Stimulated activated CD4-positive, alpha-beta T cell treated with anti-CD3 and anti-CD28 coated beads, Interleukin-4, amount 100 ng/mL, for 1 hour (primary cell): ENCODE results near the gene EXD1.
"Not testable (repeated sequence)": the region's sequence is repeated elsewhere in the genome, so short reads cannot be mapped to it uniquely, and the experiment has no call there.

ENCODE experiments used
- DNase-seq: peaks from one replicate; pipeline ENCODE4 v3.0.0-alpha.2; 2020

The EXD1 gene, protein sequence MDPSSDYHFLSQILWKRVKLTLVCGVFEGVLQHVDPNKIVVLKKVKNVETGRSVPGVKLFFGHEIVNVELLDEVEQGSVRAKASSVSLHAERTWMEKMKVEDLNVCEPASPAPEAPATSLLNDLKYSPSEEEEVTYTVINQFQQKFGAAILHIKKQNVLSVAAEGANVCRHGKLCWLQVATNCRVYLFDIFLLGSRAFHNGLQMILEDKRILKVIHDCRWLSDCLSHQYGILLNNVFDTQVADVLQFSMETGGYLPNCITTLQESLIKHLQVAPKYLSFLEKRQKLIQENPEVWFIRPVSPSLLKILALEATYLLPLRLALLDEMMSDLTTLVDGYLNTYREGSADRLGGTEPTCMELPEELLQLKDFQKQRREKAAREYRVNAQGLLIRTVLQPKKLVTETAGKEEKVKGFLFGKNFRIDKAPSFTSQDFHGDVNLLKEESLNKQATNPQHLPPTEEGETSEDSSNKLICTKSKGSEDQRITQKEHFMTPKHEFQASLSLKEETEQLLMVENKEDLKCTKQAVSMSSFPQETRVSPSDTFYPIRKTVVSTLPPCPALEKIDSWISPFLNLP

DNA sequence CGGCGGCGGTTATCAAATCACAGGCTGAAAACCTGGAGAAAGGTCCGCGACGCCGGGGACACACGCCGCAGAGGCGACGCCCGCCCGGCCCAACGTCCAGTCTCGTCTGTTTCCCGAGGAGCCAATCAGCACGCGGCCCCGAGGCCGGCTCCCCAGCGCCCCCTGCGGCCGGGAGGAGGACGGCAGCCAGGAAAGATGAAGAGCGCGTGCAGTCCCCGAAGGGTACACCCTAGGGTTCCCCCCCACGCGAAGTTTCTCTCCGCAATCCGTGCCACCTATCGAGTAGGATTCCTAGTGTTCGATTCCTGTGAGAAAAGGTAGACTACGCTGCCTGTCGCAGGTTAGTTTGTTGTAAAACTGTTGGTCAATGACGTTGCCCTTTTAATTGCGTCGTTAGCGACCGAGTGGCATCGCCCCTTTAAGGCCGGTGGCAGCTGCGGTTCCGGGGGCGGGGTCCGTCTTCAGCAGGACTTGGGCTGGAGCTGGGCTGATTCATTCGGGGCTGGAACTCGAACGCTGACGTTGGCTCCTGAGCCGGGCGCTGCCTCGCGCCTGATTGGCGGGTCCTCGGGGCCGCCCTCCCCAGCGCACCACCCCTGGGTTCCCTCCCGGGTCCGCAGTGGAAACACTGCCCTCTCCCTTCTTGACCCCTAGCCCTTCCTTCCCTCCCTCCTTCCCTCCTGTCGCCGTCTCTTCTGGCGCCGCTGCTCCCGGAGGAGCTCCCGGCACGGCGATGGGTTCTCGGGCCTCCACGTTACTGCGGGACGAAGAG lies at the start of gene EXD1, which contains the start of gene CHP1:
TSS of gene EXD1 (minus strand) at position 108 of the 772 bp plus-strand sequence. CDS start 4,182 bp downstream, outside the sequence.
TSS of gene CHP1 (plus strand) at position 619 of the 772 bp plus-strand sequence. CDS start at position 734, 115 bp downstream.
- DNase-seq: peak; percentile 96

DNA sequence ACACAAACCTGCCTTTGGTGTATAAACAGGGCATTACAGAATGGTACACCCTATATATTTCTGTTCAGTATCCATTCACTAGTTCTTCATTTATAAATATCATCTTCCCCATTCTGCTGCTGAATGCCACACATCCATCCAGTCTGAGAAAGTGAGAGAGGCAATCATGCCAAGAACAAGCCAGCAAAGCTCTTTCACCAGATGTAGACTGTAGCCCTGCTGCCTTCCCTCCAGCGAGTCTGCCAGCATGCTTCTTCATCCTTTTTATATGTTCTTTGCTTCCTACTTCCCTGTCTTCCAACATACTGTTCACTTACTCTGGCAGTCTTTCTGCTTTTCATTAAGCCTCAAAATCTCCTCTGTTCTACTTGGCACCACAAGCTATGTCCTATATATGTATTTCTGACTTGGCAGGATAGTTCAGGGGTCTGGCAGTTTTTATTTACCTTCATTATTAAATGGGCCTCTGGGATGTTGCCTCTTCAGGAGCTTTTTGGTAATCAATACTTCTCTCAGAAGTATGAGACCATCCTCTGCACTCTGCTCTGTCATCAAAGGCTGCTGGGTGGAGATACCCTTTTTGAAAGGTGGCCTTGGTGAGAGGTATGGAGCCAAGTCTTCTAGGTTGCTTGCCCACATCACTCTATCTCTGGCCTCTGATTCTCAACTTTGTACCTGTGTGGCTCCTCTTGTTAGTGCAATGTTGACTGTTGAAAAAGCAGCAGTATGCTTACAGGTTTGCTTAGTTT lies 49.2 kb upstream of the EXD1 start:
- no peak for DNase-seq

DNA sequence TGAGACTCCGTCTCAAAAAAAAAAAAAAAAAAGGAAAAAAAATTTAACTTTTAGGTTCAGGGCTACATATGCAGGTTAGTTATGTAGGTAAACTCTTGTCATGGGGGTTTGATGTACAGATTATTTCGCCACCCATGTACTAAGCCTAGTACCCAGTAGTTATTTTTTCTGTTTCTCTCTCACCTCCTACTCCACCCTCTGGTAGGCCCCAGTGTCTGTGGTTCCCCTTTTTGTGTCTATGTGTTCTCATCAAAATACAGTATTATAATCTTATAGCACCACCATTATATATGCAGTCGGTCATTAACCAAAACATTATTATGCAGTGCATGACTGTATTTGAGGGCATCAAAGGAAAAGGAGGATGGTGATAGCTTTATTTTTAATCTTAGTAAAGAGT lies 47.8 kb upstream of the EXD1 start:
- no peak for DNase-seq

DNA sequence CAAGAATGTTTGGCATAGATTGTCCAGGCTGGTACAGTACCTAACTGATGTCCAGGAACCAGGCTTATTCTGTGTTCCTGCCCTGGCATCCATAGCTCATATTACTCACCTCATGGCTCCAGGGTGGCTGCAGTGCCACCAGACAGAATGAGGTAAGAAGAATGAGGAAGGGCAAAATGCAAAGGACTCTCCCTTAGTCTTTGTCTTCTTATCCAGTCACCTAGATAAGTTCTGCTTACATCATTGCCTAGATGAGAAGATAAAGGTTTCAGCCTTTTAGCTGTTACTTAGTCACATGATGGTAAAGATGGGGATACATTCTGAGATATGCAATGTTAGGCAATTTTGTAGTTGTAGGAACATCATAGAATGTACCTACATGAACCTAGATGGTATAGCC lies 46.3 kb upstream of the EXD1 start:
- no peak for DNase-seq

DNA sequence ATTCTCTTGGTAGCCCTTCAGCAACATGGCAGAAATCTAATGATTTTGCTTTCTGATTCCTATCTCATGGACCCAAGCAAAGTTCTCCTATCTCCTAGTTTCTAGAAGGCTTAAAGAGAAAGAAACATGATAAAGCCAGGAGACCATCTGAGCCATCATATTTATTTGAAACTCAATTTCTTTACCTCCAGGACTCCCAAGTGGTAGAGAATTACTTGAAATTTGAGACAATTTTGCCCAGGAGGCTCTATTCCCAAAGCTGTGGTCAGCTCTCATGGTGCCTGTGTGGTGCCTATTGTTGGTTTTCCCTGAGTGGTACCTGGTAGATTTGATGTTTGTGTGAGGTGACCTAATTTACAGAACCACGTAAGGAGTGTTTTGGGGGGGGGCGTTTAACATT lies 39.3 kb upstream of the EXD1 start:
- DNase-seq: no peak

DNA sequence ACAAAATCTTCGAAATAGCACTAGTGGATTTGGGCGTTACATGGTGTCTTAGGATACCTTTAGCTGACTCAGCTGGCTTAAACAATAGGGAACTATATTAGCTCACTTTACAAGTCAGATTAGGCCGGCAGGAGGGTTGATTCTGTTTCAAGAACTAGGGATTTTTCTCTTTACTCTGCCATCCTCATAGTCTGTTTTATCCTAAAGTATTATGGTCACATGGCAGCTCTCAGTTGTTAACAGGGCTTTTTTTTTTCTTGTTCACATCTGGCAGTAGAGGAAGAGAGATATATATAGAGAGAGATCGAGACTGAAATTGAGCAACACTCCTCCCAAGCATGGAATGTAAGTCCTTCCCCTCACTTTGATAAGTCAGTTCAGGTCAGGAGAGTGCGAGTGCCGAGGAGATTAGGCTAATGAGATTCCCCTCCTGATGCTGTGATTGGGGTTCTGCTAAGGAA lies 33.4 kb upstream of the EXD1 start:
- DNase-seq: no peak

DNA sequence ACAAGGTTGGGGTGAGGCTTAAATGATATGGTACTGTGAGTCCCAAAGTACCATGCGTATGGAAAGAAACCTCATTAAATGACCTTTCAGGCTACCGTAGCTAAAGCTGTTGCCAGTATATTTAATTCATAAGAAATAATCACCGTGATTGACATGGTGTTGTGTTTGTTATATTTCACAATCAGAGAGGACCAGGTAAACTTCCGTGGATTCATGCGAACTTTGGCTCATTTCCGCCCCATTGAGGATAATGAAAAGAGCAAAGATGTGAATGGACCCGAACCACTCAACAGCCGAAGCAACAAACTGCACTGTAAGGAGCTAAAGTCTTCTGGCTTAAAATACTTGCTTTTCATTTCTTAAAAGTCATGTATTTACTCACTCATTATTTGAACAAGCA lies 32.0 kb upstream of the EXD1 start:
- no peak for DNase-seq

DNA sequence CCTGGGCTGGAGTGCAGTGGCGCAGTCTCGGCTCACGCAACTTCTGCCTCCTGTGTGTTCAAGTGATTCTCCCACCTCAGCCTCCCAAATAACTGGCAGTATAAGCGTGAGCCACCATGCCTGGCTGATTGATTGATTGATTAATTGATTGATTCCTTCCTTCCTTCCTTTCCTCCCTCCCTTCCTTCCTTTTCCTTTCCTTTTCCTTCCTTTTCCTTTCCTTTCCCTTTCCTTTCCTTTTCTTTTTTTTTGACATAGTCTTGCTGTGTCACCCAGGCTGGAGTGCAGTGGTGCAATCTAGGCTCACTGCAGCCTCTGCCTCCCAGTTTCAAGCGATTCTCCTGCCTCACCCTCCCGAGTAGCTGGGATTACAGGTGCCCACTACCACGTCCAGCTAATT lies 30.4 kb upstream of the EXD1 start:
- DNase-seq: not testable (repeated sequence)

DNA sequence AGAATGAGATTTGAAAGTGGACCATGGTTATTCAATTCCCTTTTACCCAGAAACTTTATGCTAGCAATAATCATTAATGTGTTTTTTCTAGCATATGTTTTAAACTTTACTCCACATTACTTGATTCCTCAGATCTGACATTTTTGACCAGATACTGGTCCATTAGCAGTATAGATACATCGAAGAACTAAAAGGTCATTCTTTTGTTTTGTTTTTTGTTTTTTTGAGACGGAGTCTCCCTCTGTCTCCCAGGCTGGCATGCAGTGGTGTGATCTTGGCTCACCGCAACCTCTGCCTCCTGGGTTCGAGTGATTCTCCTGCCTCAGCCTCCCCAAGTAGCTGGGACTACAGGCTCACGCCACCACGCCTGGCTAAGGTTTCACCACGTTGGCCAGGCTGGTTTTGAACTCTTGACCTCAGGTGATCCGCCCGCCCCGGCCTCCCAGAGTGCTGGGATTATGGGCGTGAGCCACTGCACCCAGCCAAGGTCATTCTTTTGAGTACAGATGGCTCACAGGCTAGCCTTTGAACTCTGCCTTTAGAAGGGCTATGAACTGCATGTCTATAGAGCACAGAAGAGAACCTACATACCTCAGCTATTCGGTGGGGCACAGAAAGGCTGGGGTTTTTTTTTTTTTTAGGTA lies 29.1 kb upstream of the EXD1 start:
- no peak for DNase-seq

DNA sequence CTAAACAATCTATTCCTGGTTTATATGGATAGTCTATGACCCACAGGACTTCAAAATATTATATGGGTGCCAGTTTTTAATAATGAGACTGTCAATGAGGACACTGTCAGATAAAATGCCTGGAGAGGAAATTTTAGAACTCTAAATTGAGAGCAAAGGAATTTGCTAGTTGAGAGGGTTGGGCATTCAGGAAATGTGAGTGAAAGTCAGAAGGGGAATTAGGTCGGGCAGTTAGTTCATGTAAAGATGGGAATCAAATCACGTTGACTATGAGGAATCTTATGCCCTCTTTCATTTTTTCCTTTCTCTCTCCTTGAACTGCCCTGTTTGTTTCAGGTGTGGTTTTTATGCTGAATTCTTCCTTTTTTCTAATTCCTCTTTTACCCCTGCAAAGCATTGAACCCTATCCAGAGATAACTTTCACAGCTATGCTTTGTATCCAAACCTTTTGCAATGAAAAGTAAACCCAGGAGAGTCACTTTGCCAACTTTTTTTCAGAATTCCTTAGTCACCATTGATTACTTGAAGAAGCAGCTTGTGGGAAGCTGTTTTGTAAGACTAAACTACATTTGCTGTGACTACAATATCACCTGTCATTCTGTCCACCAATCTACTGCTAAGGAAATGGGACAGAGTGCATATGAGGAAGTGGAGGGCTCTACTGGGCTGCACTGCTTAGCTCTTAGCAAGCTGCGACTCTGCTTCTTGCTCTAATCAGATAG lies 28.4 kb upstream of the EXD1 start:
- no peak for DNase-seq

DNA sequence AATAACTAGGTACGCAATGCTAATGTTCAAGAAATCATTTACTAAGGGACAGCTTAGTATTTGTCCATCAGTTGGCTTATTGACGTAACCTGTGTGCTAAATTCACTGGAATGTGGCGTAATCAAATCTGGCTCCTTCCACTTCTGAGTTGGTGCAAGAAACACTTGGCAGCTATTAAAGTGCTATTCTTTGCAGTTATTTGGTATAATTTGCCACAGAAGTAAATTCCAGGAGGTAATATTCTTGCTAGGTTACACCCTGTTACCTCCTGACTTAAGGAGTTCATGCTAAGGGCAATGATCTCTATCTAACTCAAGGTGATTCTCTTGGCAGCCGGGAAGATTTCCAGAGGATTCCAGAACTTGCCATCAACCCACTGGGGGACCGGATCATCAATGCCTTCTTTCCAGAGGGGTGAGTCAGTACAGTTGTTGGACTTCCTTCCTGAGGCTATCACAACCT lies 26.1 kb upstream of the EXD1 start:
- DNase-seq: no peak

DNA sequence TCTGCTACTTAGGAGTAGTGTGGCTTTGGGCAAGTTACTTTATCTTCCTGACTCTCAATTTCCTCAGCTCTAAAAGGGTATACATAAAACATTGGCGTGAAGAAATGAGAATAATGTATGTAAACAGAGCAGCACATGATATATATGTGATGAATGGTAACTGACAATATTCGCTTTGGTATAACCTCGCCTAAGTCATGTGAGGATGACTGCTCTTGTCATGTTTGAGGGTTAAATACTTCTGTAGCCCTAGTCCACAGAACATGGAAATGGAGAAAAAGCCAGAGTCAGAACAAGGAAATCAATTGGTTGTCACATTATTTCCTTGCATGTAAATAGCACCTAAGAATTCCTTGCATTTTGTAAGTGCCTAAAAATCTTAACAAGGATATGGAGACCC lies 25.5 kb upstream of the EXD1 start:
- no peak for DNase-seq

DNA sequence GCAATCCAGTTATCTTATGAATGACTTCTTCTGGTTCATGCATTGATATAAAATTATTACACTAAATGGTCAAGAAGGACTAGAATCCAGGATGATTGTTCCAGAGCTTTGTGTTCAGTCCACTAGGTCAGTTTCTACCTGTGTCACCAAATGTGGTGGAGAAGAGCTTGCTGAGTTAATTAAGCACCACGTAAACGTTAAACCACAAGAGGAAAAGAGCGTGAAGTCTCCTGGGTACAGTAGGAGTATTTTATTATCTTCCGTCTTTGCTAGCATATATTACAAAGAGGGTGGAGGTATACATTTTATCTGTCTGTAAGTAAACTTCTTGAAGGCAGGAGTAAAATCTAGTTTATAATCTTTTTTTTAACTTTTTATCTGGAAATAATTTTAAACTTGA lies 24.0 kb upstream of the EXD1 start:
- no peak for DNase-seq

DNA sequence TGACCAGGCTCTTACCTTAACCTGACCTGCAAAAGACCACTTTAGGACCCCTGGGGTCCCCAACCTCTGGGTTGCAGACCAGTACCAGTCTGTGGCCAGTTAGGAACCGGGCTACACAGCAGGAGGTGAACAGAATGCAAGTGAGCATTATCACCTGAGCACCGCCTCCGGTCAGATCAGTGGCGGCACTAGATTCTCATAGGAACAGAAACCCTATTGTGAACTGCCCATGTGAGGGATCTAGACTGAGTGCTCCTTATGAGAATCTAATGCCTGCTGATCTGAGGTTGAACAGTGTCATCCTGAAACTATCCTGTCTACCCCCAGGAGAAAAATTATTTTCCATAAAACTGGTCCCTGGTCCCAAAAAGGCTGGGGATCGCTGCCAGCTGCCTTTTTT lies 20.9 kb upstream of the EXD1 start:
- no peak for DNase-seq

DNA sequence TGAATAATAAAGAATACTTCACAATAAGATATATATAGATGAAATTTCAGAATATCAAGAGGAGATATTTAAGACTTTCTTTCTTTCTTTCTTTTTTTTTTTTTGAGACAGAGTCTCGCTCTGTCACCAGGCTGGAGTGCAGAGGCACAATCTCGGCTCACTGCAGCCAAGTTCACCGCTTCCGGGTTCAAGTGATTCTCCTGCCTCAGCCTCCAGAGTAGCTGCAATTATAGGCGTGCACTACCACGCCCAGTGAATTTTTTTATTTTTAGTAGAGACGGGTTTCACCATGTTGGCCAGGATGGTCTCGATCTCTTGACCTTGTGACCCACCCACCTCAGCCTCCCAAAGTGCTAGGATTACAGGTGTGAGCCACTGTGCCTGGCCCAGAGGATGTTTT lies 20.2 kb upstream of the EXD1 start:
- DNase-seq: not testable (repeated sequence)

DNA sequence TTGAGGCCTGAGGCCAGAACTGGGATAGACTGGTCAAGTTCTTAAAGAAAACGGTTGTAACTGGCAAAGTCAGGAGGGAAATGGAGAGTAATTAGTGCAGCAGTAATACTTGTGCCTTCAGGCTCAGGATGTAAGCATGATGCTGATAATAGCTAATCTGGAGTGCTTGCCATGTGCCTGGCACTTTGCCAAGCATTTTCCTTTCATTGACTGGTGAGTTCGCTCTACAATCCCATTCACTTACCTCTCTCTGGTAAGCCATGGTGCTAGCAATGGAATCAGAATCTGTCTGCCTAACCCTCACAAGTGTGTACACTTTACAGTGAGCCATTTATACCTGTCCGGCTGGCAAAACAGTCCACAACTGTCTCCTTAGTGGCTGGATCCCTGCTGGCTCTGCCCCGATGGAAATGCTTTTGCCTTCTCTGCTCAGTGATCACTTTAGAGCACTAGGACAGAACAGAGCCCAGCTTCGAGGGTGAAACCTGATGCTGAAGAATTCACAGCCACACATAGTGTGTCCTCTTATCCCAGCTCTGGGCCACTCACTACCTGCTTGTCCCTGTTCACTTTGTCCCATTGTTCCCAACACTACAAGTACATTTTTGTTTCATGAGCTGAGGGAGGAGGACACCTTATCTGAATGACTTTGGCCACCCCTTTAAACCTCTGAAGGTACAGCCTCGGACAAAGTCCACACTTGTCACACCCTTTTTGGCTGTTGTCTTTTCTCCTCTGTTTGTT lies 10.8 kb upstream of the EXD1 start:
- no peak for DNase-seq

DNA sequence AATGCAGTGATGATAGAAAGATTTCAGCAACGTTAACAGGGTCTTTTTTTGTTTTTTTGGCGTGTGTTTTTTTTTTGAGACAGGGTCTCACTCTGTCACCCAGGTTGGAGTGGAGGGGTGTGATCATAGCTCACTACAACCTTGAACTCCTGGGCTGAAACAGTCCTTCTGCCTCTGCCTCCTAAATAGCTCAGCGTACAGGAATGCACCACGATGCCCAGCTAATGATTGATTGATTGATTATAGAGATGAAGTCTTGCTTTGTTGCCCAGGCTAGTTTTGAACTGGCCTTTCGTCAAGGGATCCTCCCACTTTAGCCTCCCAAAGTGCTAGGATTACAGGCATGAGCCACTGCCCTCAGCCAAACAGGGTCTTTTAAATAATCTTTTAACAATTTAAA lies 7.5 kb upstream of the EXD1 start:
- no peak for DNase-seq

DNA sequence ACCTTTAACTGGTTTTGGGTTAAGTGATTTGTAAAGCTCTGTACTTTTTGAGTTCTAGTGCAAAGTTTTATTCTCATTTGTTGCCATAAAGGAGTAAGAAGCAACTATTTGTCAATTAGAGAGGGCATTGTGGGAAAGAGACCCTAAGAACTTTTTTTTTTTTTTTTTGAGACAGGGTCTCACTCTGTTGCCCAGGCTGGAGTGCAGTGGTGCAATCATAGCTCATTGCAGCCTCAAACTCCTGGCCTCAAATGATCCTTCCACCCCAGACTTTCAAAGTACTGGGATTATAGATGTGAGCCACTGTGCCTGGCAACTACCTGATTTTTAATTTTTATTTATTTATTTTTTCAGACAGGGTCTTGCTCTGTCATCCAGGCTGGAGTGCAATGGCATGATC lies 5.4 kb upstream of the EXD1 start:
- no peak for DNase-seq

DNA sequence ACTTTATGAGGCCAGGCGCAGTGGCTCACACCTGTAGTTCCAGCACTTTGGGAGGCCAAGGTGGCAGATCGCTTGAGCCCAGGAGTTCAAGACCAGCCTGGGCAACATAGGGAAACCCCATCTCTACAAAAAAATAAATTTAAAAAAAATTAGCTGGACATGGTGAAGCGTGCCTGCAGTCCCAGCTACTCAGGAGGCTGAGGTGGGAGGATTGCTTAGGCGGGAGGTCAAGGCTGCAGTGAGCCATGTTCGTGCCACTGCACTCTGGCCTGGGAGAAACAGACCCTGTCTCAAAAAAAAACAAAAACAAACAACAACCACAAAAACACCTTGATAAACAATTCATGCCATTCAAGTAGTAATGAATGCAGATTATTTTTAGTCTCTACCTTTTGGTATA lies 4.7 kb upstream of the EXD1 start:
- DNase-seq: not testable (repeated sequence)

DNA sequence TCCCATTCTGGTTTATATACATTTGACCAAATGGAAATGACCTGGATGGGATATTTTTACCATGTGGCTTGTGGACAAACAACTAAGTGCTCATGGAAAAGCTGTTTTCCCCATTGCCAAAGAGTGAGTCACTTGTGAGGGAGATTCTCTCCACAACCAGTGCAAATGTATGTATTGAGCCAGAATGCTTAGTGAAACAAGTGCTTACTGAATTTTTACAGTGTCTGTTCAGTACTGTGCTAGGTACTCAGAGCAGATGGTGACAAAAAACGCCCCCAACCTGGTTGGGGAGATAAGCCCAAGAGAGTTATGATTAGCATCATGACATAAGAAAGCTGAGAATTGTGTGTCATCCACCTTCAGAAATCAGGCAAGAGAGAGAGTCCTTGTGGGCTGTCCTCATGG lies 2.8 kb upstream of the EXD1 start:
- no peak for DNase-seq
